AG04450 (cell line): Measurements from ENCODE around the gene ACTMAP. TPM values are rescaled to one million over a fixed set of nuclear protein-coding genes. Genes with fewer than 3 reads are reported as not detected.

Experiments used
- CTCF ChIA-PET: fragments of 300-600, 350-600 bp; formaldehyde crosslinking; extraction: SDS; loops from one replicate; lab custom pipeline; 2022; ENCODE audit warnings: antibody characterized with exemption, inconsistent platforms; lab: Charles Lee
- POLR2A ChIA-PET: fragments of 350-600 bp; formaldehyde crosslinking; extraction: SDS; loops from one replicate; lab custom pipeline; 2021; ENCODE audit warnings: antibody characterized with exemption, inconsistent platforms; lab: Yijun Ruan, JAX
- DNase-seq: peaks from one replicate; pipeline ENCODE4 v3.0.0-alpha.2; 2011; ENCODE audit warnings: low read depth, low spot score
- H3K27ac ChIP-seq: one replicate; pipeline ENCODE4 v1.5.1; 2012; ENCODE audit warnings: low read depth, low read length, control low read depth
- H3K27me3 ChIP-seq: one replicate; pipeline ENCODE4 v1.6.0; 2012; ENCODE audit warnings: low read length; ENCODE audit not compliant: control insufficient read depth, insufficient read depth
- H3K4me3 ChIP-seq: 2 replicates; pipeline ENCODE4 v1.5.1; 2011; ENCODE audit warnings: mild to moderate bottlenecking, low read depth, low read length, control low read depth
- H3K9me3 ChIP-seq: 2 replicates; pipeline ENCODE4 v1.5.1; 2012; ENCODE audit warnings: low read length; ENCODE audit not compliant: control insufficient read depth, insufficient read depth
- polyA plus RNA-seq: library from polyadenylated mRNA; depleted of rRNA; stranded (reverse); fragments of >200 nt; gene quantifications from 2 replicates; pipeline ENCODE4 v1.2.3, GENCODE V29; 2011
- TF ChIP-seq, protein P1 (sequence below): IDR thresholded peaks from 2 replicates; pipeline ENCODE4 v1.5.1; 2011; ENCODE audit warnings: low read depth, low read length, control low read depth, inconsistent platforms

The ACTMAP gene
- polyA plus RNA-seq, 1 experiment, result 2.9 TPM

DNA sequence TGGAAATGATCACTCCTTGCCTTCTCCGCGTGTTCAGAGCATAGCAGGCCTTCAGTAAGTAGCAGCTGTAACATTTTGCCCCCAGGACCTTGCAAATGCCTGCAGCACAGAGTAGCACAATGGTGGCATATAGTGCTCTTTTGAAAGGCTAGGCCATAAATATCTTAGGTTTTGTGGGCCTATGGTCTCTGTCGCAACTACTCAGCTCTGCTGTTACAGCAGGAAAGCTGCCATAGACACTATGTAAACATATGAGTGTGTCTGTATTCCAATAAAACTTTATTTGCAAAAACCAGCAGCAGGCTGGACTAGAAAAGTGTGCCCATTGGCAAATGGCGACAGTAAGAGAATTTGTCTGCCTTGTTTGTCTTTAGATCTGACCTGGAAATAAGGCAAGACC is 24.0 kb downstream of the ACTMAP start:
- Histone ChIP-seq H3K9me3 (no peaks in the 10 kb centered on the region), H3K4me3 (no peak overlapping the region), H3K27ac (no peak overlapping the region), H3K27me3 (no peaks in the 10 kb centered on the region)
- ChIA-PET POLR2A (interaction anchor here (0.6 to 0.7 kb wide), 2 partner anchors 8 to 85 kb away, joined by 3 read pairs; no protein-coding TSS in a partner anchor), CTCF (no interaction called here)
- no peak for DNase-seq
- TF ChIP-seq, protein P1, sequence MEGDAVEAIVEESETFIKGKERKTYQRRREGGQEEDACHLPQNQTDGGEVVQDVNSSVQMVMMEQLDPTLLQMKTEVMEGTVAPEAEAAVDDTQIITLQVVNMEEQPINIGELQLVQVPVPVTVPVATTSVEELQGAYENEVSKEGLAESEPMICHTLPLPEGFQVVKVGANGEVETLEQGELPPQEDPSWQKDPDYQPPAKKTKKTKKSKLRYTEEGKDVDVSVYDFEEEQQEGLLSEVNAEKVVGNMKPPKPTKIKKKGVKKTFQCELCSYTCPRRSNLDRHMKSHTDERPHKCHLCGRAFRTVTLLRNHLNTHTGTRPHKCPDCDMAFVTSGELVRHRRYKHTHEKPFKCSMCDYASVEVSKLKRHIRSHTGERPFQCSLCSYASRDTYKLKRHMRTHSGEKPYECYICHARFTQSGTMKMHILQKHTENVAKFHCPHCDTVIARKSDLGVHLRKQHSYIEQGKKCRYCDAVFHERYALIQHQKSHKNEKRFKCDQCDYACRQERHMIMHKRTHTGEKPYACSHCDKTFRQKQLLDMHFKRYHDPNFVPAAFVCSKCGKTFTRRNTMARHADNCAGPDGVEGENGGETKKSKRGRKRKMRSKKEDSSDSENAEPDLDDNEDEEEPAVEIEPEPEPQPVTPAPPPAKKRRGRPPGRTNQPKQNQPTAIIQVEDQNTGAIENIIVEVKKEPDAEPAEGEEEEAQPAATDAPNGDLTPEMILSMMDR, result no peak

DNA sequence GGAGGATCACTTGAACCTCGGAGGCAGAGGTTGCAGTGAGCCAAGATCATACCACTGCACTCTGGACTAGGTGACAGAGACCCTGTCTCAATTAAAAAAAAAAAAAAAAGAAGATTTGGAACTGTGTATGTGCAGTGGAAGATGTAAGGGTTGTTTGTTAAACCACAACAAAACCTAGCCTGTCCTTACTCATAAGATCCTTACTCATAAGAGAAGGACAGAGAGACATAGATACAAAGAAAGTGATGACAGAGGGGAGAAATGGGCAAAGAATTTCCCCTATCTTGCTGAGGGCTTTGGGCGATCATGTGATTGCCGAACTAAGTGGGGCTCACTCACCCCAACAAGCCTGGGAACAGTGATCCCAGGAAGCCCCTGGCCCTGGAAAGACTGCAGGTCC is 25.4 kb downstream of the ACTMAP start:
- TF ChIP-seq, protein P1, result no peak
- POLR2A ChIA-PET, result no interaction called here

DNA sequence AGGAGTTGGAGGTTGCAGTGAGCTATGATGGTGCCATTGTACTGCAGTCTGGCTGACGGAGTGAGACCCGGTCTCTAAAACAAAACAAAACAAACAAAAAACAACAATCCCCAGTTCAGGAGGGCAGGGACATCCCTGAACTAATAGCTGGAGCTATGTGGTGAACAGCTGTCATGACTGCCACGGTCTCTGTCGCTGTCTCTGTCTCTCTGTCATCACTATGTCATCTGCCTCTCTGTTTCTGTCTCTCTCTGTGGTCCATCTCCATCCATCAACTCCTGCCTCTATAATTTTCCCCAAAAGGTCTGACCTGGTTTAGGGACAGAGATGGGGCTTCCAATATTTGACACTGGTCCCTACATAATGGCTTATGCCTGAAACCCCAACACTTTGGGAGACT is 26.0 kb downstream of the ACTMAP start:
- TF ChIP-seq, protein P1, result no peak
- POLR2A ChIA-PET, result no interaction called here
- Histone ChIP-seq H3K4me3 (no peak overlapping the region), H3K27ac (no peak overlapping the region), H3K9me3 (no peaks in the 10 kb centered on the region), H3K27me3 (no peaks in the 10 kb centered on the region)
- no peak for DNase-seq
- CTCF ChIA-PET, result no interaction called here

More for the DNA sequence above, 25.4 kb downstream of the ACTMAP start:
- Histone ChIP-seq H3K27me3 (no peaks in the 10 kb centered on the region), H3K4me3 (no peak overlapping the region), H3K9me3 (no peaks in the 10 kb centered on the region), H3K27ac (no peak overlapping the region)
- DNase-seq, result no peak
- CTCF ChIA-PET, result interaction anchor here (0.9 kb wide), 1 partner anchor 63 kb away, joined by 10 read pairs; no protein-coding TSS in a partner anchor

DNA sequence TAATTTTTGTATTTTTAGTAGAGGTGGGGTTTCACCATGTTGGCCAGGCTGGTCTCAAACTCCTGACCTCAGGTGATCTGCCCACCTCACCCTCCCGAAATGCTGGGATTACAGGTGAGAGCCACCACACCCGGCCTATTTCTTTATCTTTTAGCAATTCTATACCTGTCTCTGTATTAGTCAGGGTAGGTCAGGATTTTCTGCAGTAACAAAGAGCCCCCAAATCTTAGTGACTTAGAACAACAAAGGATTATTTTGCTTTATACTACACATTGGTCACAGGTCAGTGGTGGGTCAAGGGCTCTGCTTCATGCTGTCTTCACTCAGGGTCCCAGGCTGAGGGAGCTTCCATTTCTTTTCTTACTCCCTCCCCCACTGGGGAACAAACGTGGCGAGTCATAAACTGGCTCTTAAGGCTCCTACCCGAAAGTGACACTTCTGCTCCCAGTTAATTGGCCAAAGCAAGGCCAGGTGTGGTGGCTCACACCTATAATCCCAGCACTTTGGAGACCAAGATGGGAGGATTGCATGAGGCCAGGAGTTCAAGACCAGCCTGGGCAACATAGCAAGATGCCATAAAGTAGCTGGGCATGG is 26.5 kb downstream of the ACTMAP start:
- H3K27ac ChIP-seq, result no peak overlapping the region
- CTCF ChIA-PET, result no interaction called here
- H3K4me3 ChIP-seq, result no peak overlapping the region
- no peaks in the 10 kb centered on the region for H3K9me3 ChIP-seq
- POLR2A ChIA-PET, result no interaction called here
- TF ChIP-seq, protein P1, result no peak
- no peaks in the 10 kb centered on the region for H3K27me3 ChIP-seq
- DNase-seq, result no peak

DNA sequence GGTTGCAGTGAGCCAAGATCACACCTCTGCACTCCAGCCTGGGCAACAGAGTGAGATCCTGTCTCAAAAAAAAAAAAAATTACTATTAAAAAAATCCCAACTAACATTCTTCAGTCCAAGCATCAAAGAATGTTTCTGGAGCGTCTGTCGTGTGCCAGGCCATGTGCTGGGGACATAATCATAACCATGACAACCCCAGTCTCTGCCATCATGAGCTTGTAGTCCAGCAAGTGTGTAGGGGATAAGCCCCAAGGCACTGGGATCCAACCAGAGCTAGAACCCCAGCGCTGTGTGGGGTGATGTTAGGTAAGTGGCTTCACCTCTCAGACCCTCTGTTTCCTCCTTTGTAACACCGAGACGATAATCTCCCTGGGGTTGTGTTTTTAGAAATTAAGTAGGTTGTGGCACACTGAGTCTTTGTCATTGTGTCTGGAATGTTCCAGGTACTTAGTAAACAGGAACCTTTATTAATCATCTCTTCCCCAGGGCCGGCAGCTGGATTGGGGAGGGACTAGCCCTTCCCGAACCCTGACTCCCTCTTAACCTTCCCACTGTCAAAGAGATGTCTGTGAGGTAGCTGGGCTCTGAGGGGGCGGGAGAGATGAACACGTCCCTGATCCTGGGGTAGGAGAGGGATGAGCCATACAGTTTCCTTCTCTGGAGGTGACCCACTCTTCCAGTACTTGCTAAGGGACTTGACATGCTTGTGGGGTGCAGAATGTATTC is 28.2 kb downstream of the ACTMAP start:
- no peak for DNase-seq
- CTCF ChIA-PET, result interaction anchor here (0.9 kb wide), 1 partner anchor 120 kb away, joined by 3 read pairs; no protein-coding TSS in a partner anchor

More for the DNA sequence above, 28.2 kb downstream of the ACTMAP start:
- TF ChIP-seq, protein P1, result no peak
- Histone ChIP-seq H3K27me3 (no peaks in the 10 kb centered on the region), H3K4me3 (peak overlapping the region; percentile 5; the same call in 1 of the 2 replicates), H3K9me3 (no peaks in the 10 kb centered on the region), H3K27ac (no peak overlapping the region)
- POLR2A ChIA-PET, result interaction anchor here (0.6 kb wide), 1 partner anchor 90 kb away, joined by 3 read pairs; no protein-coding TSS in a partner anchor
